Activated CD8-positive, alpha-beta memory T cell treated with anti-CD3 and anti-CD28 coated beads for 4 hours (primary cell): ENCODE results near the gene CR1L.
"Not testable (repeated sequence)": the region's sequence is repeated elsewhere in the genome, so short reads cannot be mapped to it uniquely, and the experiment has no call there.

Experiments
- DNase-seq, 2 donors: peaks; one replicate each; pipeline ENCODE4 v3.0.0-alpha.2; 2020; ENCODE audit warnings: low read depth in 2 of 2

The CR1L gene

DNA sequence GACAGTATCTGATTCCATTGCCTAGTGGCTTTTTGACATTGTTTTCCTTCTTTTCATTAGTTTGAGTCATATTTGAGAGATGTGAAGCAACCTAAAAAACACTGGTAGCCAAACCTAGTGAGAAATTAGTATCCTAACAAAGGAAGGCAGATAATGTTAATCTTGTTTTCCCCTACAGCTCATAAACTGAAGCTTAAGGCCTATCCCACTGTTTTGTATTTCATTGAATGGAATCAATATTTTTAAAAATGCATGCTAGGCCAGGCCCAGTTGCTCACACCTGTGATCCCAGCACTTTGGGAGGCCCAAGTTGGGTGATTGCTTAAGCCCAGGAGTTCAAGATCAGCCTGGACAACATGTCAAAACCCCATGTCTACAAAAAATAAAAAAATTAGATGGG is 1.2 kb downstream of the CR1L start:
- no peak for DNase-seq

DNA sequence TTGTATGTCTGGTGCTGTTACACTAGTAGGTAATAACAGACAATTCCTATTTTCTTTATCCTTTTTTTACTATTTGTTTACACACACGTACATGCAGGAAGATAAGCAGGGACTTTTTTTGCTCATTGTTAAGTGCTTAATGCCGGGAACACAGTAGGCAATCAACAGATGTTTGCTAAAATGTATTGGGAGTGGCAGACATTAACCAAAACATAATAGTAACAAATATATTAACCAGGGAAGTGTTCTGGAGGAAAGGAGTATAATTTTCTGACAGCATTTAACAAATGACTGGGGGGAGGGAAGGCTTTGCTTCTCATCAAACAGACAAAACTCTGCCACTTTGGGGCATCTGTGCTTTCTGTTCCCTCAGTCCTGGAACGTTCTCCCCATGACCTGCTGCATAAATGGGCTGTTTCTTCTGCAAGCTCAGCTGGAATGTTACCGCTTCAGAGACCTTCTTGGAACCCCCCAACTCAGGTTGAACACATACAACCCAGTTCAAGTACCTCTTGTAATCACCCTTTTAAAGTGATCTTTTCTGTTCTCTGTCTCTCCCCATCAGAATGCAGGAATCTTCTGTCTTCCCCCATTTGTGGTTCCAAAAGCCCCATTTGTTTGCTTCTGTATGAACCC is 2.1 kb downstream of the CR1L start:
- DNase-seq, result no peak

- DNase-seq, result no peak
Measured at GRCh38 chr1:207647671-207648333, 2.9 kb downstream of the CR1L start.

- DNase-seq, result no peak
Measured at GRCh38 chr1:207648334-207649209, 3.6 kb downstream of the CR1L start.

DNA sequence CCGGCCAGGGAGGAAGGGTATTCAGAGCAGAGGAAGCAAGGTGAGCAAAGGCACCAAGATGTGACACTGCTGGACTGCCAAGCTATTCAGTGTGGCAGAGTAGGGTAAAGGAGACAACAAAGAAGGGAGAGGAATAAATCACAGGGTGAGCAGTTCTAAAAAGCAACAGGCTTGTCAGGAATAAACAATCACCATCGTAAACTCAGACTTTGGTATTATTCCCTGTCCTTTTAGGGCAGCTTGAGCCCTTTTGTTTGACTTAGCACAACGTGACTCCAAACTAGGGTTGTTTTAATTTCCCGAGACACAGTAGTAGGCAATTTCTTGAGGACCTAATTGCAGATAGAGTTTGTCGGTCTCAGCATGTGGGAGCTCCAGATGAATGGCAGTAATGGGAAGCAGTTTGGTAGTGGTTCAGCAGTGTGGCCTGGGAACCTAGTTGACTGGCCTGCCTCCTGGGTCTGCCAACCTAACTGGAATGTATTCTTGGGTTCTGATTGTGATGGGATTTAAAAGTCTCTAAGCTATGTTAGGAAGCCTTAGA is 4.3 kb downstream of the CR1L start:
- DNase-seq, result no peak

GRCh38 chr1:207649865-207650580 is 5.1 kb downstream of the CR1L start:
- no peak for DNase-seq

- DNase-seq, result no peak
Measured at GRCh38 chr1:207651583-207651982, 6.7 kb downstream of the CR1L start.

DNA sequence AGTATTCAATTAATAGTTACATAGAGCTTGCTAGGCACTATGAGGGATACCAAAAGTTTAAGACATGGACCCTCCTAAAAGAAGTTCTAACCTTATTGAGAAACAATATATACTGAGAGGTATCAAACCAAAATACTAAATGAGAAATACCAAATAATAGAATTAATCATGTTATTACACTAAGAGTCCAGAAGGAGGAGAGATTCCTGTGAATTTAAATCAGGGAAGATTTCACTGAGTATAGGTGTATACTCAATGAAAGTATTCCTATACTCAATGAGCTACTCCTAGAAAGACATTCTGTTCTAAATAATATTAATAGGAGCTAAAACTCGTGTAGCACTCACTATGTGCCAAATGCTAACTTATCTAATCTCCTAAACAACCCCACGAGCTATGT is 9.4 kb downstream of the CR1L start:
- no peak for DNase-seq

- DNase-seq, result no peak
Measured at GRCh38 chr1:207658408-207658807, 13.5 kb downstream of the CR1L start.

DNA sequence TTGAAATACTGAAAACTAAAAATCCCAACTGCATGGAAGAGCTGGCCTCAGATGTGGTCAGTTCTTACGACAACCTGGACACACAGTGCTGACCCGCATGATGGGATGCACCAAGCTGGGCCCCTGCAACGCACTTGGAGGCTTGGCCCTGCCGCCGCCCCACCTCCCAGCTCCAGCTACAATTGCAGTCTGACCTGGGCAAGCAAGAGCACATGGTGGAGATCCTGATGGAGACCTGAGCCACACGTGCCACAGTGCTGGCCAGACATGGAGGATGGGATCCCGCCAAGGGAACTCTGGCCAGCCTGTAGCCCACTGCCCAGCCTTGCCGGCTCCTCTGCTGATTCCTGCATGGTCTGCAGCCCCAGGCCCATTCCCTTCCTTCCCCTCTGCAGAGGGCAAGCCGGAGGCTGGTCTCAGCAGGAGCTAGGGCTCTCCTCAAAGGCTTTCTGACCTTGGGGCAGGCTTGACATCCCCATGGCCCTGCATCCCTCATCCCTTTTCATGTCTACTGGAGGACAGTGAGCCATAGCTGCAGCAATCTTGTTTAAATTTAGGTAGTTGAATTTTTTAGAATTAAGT is 14.1 kb downstream of the CR1L start:
- no peak for DNase-seq

DNA sequence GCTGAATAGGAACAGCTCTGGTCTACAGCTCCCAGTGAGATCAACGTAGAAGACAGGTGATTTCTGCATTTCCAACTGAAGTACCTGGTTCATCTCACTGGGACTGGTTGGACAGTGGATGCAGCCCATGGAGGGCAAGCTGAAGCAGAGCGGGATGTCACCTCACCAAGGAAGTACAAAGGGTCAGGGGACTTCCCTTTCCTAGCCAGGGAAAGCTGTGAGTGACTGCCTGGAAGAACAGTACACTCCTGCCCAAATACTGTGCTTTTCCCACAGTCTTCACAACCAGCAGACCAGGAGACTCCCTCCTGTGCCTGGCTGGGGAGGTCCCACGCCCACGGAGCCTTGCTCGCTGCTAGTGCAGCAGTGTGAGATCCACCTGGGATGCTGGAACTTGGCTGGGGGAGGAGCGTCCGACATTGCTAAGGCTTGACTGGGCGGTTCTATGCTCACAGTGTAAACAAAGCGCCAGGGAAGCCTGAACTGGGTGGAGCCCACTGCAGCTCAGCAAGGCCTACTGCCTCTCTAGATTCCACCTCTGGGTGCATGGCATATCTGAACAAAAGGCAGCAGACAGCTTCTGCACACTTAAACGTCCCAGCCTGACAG is 14.7 kb downstream of the CR1L start:
- no peak for DNase-seq

- not testable (repeated sequence) for DNase-seq
Measured at GRCh38 chr1:207661420-207661819, 16.5 kb downstream of the CR1L start.

- no peak for DNase-seq
Measured at GRCh38 chr1:207666342-207666741, 21.4 kb downstream of the CR1L start.

DNA sequence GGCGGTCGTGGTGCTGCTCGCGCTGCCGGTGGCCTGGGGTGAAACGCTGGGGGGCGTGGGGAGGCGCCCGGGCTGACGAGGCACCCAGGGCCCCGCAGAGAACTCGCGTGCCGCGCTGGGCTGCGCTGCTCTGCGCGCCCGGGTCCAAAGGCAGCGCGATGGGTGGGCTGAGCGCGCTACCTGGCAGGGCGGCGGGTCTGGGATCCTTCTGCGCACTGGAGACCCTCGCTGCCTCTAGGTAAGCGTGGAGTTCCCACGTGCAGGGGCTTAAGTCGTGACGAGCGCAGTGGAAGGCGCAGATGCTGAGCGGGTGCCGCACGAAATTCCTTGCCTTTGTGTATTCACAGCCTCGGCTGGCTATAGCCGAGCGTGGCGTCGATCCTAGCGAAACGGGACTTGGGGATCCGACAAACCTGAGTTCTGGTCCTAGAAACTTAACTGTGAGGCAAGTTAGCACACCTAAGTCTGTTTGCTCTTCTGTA is 24.6 kb downstream of the CR1L start:
- no peak for DNase-seq

GRCh38 chr1:207670192-207670591 is 25.3 kb downstream of the CR1L start:
- no peak for DNase-seq

GRCh38 chr1:207670997-207671396 is 26.1 kb downstream of the CR1L start:
- no peak for DNase-seq

- DNase-seq, result no peak
Measured at GRCh38 chr1:207672522-207673130, 27.7 kb downstream of the CR1L start.

GRCh38 chr1:207673399-207673798 is 28.5 kb downstream of the CR1L start:
- no peak for DNase-seq

DNA sequence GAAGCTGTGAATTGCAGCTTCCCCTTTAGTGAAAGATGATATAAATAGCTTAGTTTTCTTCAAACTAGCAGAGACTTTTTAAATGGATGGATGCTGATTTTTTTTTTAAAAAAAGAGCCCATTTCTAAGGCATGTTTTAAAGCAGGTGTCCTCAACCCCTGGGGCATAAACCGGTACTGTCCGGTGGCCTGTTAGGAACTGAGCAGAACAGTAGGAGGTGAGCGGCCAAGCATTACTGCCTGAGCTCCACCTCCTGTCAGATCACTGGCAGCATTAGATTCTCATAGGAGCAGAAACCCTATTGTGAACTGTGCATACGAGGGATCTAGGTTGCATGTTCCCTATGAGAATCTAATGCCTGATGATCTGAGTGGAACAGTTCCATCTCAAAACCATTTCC is 31.2 kb downstream of the CR1L start:
- DNase-seq, result no peak

DNA sequence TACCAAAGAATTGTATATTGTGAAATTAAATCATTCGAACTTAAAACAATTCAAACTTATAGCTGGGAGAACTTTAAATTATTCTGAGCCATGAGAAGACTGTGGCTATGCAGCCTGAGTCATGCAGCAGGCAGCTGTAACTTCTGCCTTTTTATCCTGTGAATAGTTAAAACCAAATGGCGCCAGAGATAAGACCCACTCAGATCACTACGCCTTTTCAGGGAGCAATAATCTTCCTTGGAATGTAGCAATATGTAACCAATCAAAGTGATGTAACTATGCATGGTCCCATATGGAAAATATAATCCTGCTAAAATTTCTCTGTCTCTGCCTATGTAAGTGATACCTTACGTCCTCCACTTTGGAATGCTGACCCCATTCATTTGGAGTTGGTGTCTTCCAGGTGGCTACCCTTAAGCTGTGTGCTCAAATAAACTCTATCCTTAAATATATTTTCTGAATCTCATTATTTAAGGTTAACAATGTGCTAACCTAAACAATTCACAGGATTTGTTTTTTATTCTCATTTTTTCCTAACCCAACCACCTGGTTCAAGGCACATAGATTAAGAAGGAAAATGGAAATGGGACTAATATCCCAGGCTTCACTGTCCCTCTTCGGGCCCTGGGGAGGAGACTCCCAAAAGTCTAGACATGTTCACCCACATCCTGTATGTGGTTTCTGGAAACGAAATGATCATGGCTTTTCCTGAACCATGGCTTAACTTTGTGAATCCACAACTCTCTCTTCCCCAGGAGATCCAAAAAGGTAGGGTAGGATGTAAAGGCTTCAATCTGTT is 35.9 kb downstream of the CR1L start:
- not testable (repeated sequence) for DNase-seq
